Uterus (tissue), 4 donors: ENCODE data around the gene PLAA. TPM values are rescaled to one million over a fixed set of nuclear protein-coding genes. Genes with fewer than 3 reads are reported as not detected.

Experiments
- DNase-seq, 2 donors: peaks; one replicate each; pipeline ENCODE4 v3.0.0-alpha.2; 2019 to 2020
- H3K27ac ChIP-seq, 2 donors: fragments of 200-600 bp; sonication (generic); 1 replicate in 1 of 2; 2 replicates in 1 of 2; pipeline ENCODE4 v1.5.1; 2016 to 2018
- H3K27me3 ChIP-seq, 2 donors: fragments of 200-600 bp; sonication (generic); one replicate each; pipeline ENCODE4 v1.5.1; 2018 to 2019; ENCODE audit warnings: control low read depth in 1 of 2
- H3K36me3 ChIP-seq, 2 donors: fragments of 200-600 bp; sonication (generic); one replicate each; pipeline ENCODE4 v1.5.1; 2019; ENCODE audit warnings: control low read depth in 1 of 2
- H3K4me1 ChIP-seq, 2 donors: fragments of 200-600 bp; sonication (generic); one replicate each; pipeline ENCODE4 v1.5.1; 2018 to 2019; ENCODE audit warnings: control low read depth in 1 of 2
- H3K4me3 ChIP-seq, 2 donors: fragments of 200-600 bp; sonication (generic); 1 replicate in 1 of 2; 2 replicates in 1 of 2; pipeline ENCODE4 v1.5.1; 2018 to 2019; ENCODE audit warnings: mild to moderate bottlenecking in 1 of 2
- H3K9me3 ChIP-seq, 2 donors: fragments of 200-600 bp; sonication (generic); one replicate each; pipeline ENCODE4 v1.5.1; 2019; ENCODE audit warnings: control low read depth in 1 of 2
- POLR2A ChIP-seq, 2 donors: fragments of 450-650 bp; IDR thresholded peaks; one replicate each; pipeline ENCODE4 v1.6.1; 2016; ENCODE audit warnings: antibody characterized with exemption in 2 of 2, mild to moderate bottlenecking in 1 of 2, moderate library complexity in 1 of 2
- intact Hi-C: fragments of 100-400 bp; cut with DNase I; formaldehyde crosslinking; loops from one replicate; pipeline ENCODE4 v1.15.1; 2023; ENCODE audit warnings: low total_unique reads
- total RNA-seq, 4 donors: library from RNA; depleted of rRNA in 3 of 4; stranded (reverse); fragments of >200 nt in 3 of 4; gene quantifications; one replicate each; pipeline versions ENCODE4 v1.1.0 to v1.2.4, GENCODE V29; 2014 to 2023
- TF ChIP-seq, protein P1 (sequence below), 4 experiments: fragments of 200-600 bp in 2 of 4; fragments of 450-650 bp in 2 of 4; sonication (generic) in 2 of 4; IDR thresholded peaks; one replicate each; pipeline ENCODE4 v1.5.1; 2016 to 2019; ENCODE audit warnings: antibody characterized with exemption in 4 of 4, mild to moderate bottlenecking in 2 of 4, moderate library complexity in 1 of 4
- donor health status: DM: yes; HTN: yes; CAD: no.

Gene PLAA
- total RNA-seq, 4 donors from 2014 or later: 11.3 to 34.8 (median 23.4) TPM

DNA sequence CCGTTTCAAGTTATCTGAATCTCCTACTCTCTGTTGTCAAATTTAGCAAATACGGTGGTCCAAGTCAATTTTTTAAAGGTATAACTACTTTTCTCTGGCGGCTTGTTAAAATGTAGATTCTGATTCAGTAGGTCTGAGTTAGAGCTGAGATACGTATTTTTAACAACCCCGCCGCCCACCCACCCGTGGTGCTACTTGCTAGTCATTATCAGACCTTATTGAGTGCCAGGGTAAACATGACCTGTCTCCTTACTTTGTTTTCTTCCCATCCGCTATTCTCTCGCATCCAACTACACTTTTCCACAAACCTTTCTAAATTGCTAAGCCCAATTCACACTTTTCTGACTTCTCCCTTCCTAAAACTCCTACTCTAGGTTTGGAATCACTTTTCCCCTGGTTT is 694 bp upstream of the PLAA start:
- intact Hi-C loops: no loop called here
- Histone ChIP-seq H3K36me3 (no peaks in the 10 kb centered on the region), H3K4me1 (peaks cover 0 to 4% of the 10 kb centered on the region in 2 donors), H3K27ac (peak overlapping the region; percentile 97 to 98), H3K4me3 (peak overlapping the region; percentile 79 to 97), H3K27me3 (no peaks in the 10 kb centered on the region), H3K9me3 (no peaks in the 10 kb centered on the region)
- no peak for DNase-seq
- TF ChIP-seq, protein P1, sequence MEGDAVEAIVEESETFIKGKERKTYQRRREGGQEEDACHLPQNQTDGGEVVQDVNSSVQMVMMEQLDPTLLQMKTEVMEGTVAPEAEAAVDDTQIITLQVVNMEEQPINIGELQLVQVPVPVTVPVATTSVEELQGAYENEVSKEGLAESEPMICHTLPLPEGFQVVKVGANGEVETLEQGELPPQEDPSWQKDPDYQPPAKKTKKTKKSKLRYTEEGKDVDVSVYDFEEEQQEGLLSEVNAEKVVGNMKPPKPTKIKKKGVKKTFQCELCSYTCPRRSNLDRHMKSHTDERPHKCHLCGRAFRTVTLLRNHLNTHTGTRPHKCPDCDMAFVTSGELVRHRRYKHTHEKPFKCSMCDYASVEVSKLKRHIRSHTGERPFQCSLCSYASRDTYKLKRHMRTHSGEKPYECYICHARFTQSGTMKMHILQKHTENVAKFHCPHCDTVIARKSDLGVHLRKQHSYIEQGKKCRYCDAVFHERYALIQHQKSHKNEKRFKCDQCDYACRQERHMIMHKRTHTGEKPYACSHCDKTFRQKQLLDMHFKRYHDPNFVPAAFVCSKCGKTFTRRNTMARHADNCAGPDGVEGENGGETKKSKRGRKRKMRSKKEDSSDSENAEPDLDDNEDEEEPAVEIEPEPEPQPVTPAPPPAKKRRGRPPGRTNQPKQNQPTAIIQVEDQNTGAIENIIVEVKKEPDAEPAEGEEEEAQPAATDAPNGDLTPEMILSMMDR (IDR thresholded peaks at IDR 0.05): no peak
- no peak for TF ChIP-seq POLR2A (IDR thresholded peaks at IDR 0.05)

DNA sequence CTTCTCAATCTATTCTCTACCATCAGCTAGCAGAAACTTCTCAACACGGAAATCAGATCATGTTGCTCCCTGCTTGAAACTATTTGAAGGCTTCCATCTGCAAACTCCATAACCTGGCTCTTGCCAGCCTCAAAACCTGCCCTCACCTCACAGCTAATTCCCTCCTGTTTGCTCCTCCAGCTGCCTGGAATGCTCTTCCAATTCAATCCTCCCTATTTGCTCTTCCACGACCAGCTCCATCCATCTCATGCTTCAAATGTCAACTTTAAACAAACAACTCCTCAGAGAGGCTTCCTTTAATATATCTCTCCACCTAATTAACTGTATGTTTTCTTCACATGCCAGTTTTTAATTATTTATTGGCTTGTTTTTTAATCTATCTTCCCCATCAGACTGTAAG is 1.5 kb downstream of the PLAA start:
- H3K27me3 ChIP-seq: no peaks in the 10 kb centered on the region
- DNase-seq: no peak
- H3K27ac ChIP-seq: no peak overlapping the region
- intact Hi-C loops: no loop called here
- H3K4me1 ChIP-seq: peaks cover 0 to 4% of the 10 kb centered on the region in 2 donors
- H3K4me3 ChIP-seq: peak overlapping the region; percentile 79 to 97
- H3K9me3 ChIP-seq: no peaks in the 10 kb centered on the region
- no peaks in the 10 kb centered on the region for H3K36me3 ChIP-seq
- TF ChIP-seq, protein P1 (IDR thresholded peaks at IDR 0.05): no peak
- TF ChIP-seq POLR2A (IDR thresholded peaks at IDR 0.05): no peak

DNA sequence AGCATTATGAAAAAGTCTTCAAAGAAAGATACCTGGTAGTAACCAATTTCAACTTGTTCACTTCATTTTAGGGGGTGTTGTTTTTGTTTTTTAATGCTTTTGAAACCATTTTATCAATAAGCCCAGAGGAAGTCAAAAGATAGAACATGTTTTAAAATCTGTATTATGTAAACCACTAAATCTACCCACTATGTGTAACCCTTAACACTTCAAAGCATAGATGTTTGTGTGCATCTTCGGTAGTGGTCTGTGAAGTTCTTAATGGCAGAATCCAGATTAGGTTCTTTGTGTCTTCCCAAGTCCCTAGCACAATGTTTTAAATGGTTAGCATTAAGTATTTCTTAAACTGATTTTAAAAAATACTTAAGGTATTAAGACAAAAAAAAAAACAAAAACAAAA is 6.3 kb downstream of the PLAA start:
- Histone ChIP-seq H3K27ac (no peak overlapping the region), H3K4me1 (peaks cover 0 to 4% of the 10 kb centered on the region in 2 donors), H3K27me3 (no peaks in the 10 kb centered on the region), H3K36me3 (no peaks in the 10 kb centered on the region), H3K9me3 (peaks cover 0 to 6% of the 10 kb centered on the region in 2 donors), H3K4me3 (no peak overlapping the region)
- DNase-seq: no peak
- TF ChIP-seq, protein P1 (IDR thresholded peaks at IDR 0.05): no peak
- TF ChIP-seq POLR2A (IDR thresholded peaks at IDR 0.05): no peak
- intact Hi-C loops: no loop called here

DNA sequence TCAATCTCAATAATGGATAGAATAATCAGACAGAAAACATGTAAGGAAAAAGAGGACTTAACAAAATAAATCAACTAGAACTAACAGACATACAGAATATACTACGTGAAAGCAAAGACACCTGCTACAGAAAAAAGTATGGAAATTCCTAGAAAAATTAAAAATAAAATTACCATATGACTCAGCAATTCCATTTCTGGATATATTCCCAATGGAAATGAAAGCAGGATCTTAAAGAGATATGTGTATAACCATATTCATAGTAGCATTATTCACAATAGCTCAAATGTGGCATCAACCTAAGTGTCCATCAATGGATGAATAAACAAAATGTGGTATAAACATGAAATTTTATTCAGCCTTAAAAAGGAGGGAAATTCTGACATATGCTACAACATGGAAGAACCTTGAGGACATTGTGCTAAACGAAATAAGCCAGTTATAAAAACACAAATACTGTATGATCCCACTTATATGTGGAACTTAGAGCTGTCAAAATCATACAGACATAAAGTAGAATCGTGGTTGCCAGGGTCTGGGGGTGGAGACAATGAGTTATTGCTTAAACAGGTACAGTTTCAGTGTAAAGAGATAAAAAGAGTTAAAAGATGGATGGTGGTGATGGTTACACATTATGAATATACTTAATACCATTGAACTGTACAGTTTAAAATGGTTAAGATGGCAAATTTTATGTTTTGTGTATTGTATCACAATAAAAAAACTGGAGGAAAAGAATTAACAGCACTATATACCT is 6.9 kb downstream of the PLAA start:
- no peak overlapping the region for H3K4me3 ChIP-seq
- intact Hi-C loops: no loop called here
- no peaks in the 10 kb centered on the region for H3K4me1 ChIP-seq
- TF ChIP-seq POLR2A (IDR thresholded peaks at IDR 0.05): no peak
- TF ChIP-seq, protein P1 (IDR thresholded peaks at IDR 0.05): no peak
- no peaks in the 10 kb centered on the region for H3K27me3 ChIP-seq
- no peak for DNase-seq
- H3K27ac ChIP-seq: no peak overlapping the region
- H3K36me3 ChIP-seq: no peaks in the 10 kb centered on the region
- H3K9me3 ChIP-seq: peaks cover 0 to 6% of the 10 kb centered on the region in 2 donors

DNA sequence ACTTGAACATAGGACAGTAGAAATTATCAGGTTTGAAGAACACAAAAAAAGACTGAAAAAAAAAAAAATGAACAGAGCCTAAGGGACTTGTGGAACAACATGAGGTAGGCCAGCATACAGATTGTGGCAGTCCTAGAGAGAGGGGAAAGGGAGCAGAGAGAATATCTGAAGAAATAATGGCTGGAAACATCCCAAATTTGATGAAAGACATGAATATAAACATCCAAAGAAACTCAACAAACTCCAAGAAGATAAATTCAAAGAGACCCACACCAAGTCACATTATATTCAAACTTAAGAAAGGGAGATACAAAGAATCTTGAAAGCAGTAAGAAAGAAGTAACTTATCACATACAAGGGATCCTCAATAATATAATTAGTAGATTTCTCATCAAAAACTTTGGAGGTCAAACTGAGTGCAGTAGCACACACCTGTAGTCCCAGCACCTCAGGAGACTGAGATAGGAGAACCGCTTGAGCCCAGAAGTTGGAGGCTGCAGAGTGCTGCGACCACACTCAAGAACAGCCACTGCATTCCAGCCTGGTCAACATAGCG is 9.1 kb downstream of the PLAA start:
- H3K9me3 ChIP-seq: peaks cover 0 to 6% of the 10 kb centered on the region in 2 donors
- H3K36me3 ChIP-seq: no peaks in the 10 kb centered on the region
- TF ChIP-seq, protein P1 (IDR thresholded peaks at IDR 0.05): no peak
- TF ChIP-seq POLR2A (IDR thresholded peaks at IDR 0.05): no peak
- H3K4me3 ChIP-seq: no peak overlapping the region
- no peaks in the 10 kb centered on the region for H3K4me1 ChIP-seq
- intact Hi-C loops: no loop called here
- DNase-seq: no peak
- no peak overlapping the region for H3K27ac ChIP-seq
- H3K27me3 ChIP-seq: no peaks in the 10 kb centered on the region
